Esophagus squamous epithelium (tissue), 5 donors: ENCODE measurements around the gene FAAP100. TPM values are rescaled to one million over a fixed set of nuclear protein-coding genes. Genes with fewer than 3 reads are reported as not detected.

Experiments
- DNase-seq: peaks from one replicate; lab custom pipeline; 2025; lab: John Stamatoyannopoulos, UW
- H3K27ac ChIP-seq, 4 donors: fragments of 200-600 bp; sonication (generic); one replicate each; pipeline ENCODE4 v1.5.1; 2016 to 2019; ENCODE audit warnings: mild to moderate bottlenecking in 1 of 4
- H3K27me3 ChIP-seq, 4 donors: fragments of 200-600 bp; sonication (generic); 1 replicate in 3 of 4; 2 replicates in 1 of 4; pipeline versions ENCODE4 v1.5.1 to v1.6.0; 2017 to 2021; ENCODE audit warnings: antibody characterized with exemption in 1 of 4
- H3K36me3 ChIP-seq, 3 donors: fragments of 200-600 bp; sonication (generic); one replicate each; pipeline ENCODE4 v1.5.1; 2016 to 2019
- H3K4me1 ChIP-seq, 3 donors: fragments of 200-600 bp; sonication (generic); one replicate each; pipeline ENCODE4 v1.5.1; 2017 to 2019
- H3K4me3 ChIP-seq, 4 donors: fragments of 200-600 bp; sonication (generic); 1 replicate in 3 of 4; 2 replicates in 1 of 4; pipeline ENCODE4 v1.5.1; 2016 to 2019; ENCODE audit warnings: mild to moderate bottlenecking in 2 of 4, moderate library complexity in 1 of 4
- H3K9me3 ChIP-seq, 3 donors: fragments of 200-600 bp; sonication (generic); one replicate each; pipeline ENCODE4 v1.5.1; 2016 to 2019
- CTCF ChIP-seq, 6 experiments: fragments of 450-650 bp in 4 of 6; fragments of 200-600 bp in 2 of 6; sonication (generic) in 2 of 6; IDR thresholded peaks; one replicate each; pipeline ENCODE4 v1.5.1; 2016 to 2019; ENCODE audit warnings: antibody characterized with exemption in 6 of 6, mild to moderate bottlenecking in 4 of 6, moderate library complexity in 4 of 6
- POLR2A ChIP-seq, 4 donors: fragments of 450-650 bp; IDR thresholded peaks; one replicate each; pipeline ENCODE4 v1.6.1; 2017; ENCODE audit warnings: antibody characterized with exemption in 4 of 4, mild to moderate bottlenecking in 4 of 4, moderate library complexity in 3 of 4
- WGBS, 2 donors: methylation state at CpG; one replicate each; pipeline ENCODE4 v1.1.5; 2018; 5-methylcytosine and 5-hydroxymethylcytosine counted together
- intact Hi-C: fragments of 100-400 bp; cut with DNase I; formaldehyde crosslinking; loops from one replicate; pipeline ENCODE4 v1.15.0; 2022
- small RNA-seq, 4 donors: library from RNA; depleted of rRNA; stranded (forward); fragments of <200 nt; gene quantifications; one replicate each; pipeline ENCODE3, GENCODE V24; 2016
- total RNA-seq, 4 donors: library from RNA; depleted of rRNA; stranded (reverse); fragments of >200 nt; gene quantifications; one replicate each; pipeline ENCODE4 v1.1.0, GENCODE V29; 2016
- donor health status: DM: yes; HTN: yes; CAD: no.

FAAP100 gene
- total RNA-seq, 4 donors from 2014 or later, result 17.3 to 32.2 (median 26.1) TPM

GRCh38 chr17:81491761-81492160, 60.4 kb downstream of the FAAP100 start:
- TF ChIP-seq POLR2A (IDR thresholded peaks at IDR 0.05), result no peak
- no peak for TF ChIP-seq CTCF (IDR thresholded peaks at IDR 0.05)
- no peaks in the 10 kb centered on the region for H3K9me3 ChIP-seq
- DNase-seq, result no peak
- H3K4me1 ChIP-seq, result peaks cover 8 to 24% (median 11%) of the 10 kb centered on the region in 3 donors
- no peak overlapping the region for H3K4me3 ChIP-seq
- WGBS, 2 donors, result 10% methylated on average over 3 of the region's 5 CpGs; no CpG with 5 or more reads in 1 of the 2 donors
- intact Hi-C loops, result no loop called here
- no peaks in the 10 kb centered on the region for H3K36me3 ChIP-seq
- H3K27ac ChIP-seq, result no peak overlapping the region
- H3K27me3 ChIP-seq, result peaks cover 0 to 34% (median 0%) of the 10 kb centered on the region in 4 donors

- no peak for TF ChIP-seq POLR2A (IDR thresholded peaks at IDR 0.05)
- TF ChIP-seq CTCF (IDR thresholded peaks at IDR 0.05), result no peak
- Histone ChIP-seq H3K27ac (no peak overlapping the region), H3K9me3 (no peaks in the 10 kb centered on the region), H3K4me3 (no peak overlapping the region), H3K27me3 (peaks cover 0 to 34% (median 0%) of the 10 kb centered on the region in 4 donors), H3K36me3 (no peaks in the 10 kb centered on the region), H3K4me1 (peaks cover 8 to 24% (median 11%) of the 10 kb centered on the region in 3 donors)
- intact Hi-C loops, result no loop called here
- DNase-seq, result no peak
- 31 to 33% methylated on average over 4 to 5 of the region's 5 CpGs for WGBS, 2 donors
These were observed 61.0 kb downstream of the FAAP100 start for GRCh38 chr17:81491181-81491581.

GRCh38 chr17:81489998-81490992, 61.9 kb downstream of the FAAP100 start:
- intact Hi-C loops, result loop anchor here (10.0 kb wide), 1 partner anchor 195 kb away; the partner anchor contains the start of gene SLC38A10
- WGBS, 2 donors, result 52 to 63% methylated on average over 3 to 7 of the region's 14 CpGs
- no peak for DNase-seq
- H3K36me3 ChIP-seq, result no peaks in the 10 kb centered on the region
- H3K4me3 ChIP-seq, result no peak overlapping the region
- no peaks in the 10 kb centered on the region for H3K9me3 ChIP-seq
- peaks cover 0 to 34% (median 0%) of the 10 kb centered on the region in 4 donors for H3K27me3 ChIP-seq
- TF ChIP-seq CTCF (IDR thresholded peaks at IDR 0.05), result no peak
- TF ChIP-seq POLR2A (IDR thresholded peaks at IDR 0.05), result no peak
- H3K4me1 ChIP-seq, result peaks cover 8 to 24% (median 11%) of the 10 kb centered on the region in 3 donors
- no peak overlapping the region for H3K27ac ChIP-seq

Small RNAs within 50 kb of the gene (small RNA-seq; reads per million reads assigned to genes)
- 0 reads per million in 4 donors for gene RF00019

Other genes with a start within 250 kb of the FAAP100 start
- gene BAHCC1, start 156.9 kb downstream of the FAAP100 start, total RNA-seq, result 10 to 100 TPM in 1 of 4 donors, 1 to 10 TPM in 3; 3.8 to 10.6 (median 5.4) TPM
- gene ACTG1, start 39.6 kb downstream of the FAAP100 start, total RNA-seq, result 1,000 to 10,000 TPM; 3,349 to 6,664 (median 4,433) TPM
- 1 to 10 TPM in 3 of 4 donors, not detected in 1; 1.1 to 2.3 (median 1.8) TPM for gene FSCN2, start 24.0 kb downstream of the FAAP100 start, total RNA-seq
- gene NPLOC4, start 84.8 kb upstream of the FAAP100 start, total RNA-seq, result 10 to 100 TPM; 49.0 to 80.9 (median 62.4) TPM
- 1 to 10 TPM in 1 of 4 donors, under 1 TPM in 2, not detected in 1; 0.19 to 2.1 (median 0.72) TPM for gene TSPAN10, start 84.8 kb upstream of the FAAP100 start, total RNA-seq
- gene PDE6G, start 104.2 kb upstream of the FAAP100 start, total RNA-seq, result not detected
- gene OXLD1, start 114.3 kb upstream of the FAAP100 start, total RNA-seq, result 10 to 100 TPM; 17.6 to 54.5 (median 37.4) TPM
- 10 to 100 TPM; 18.2 to 25.6 (median 21.4) TPM for gene CCDC137, start 114.4 kb upstream of the FAAP100 start, total RNA-seq
- 10 to 100 TPM; 19.1 to 34.3 (median 27.9) TPM for gene ARL16, start 131.4 kb upstream of the FAAP100 start, total RNA-seq
- gene HGS, start 131.7 kb upstream of the FAAP100 start, total RNA-seq, result 10 to 100 TPM; 48.2 to 86.8 (median 84.0) TPM
- 100 to 1,000 TPM in 1 of 4 donors, 10 to 100 TPM in 3; 69.6 to 115 (median 79.9) TPM for gene MRPL12, start 151.0 kb upstream of the FAAP100 start, total RNA-seq
- gene SLC25A10, start 159.9 kb upstream of the FAAP100 start, total RNA-seq, result 10 to 100 TPM; 23.3 to 49.3 (median 37.1) TPM